Measurements from ENCODE around the gene PPM1J.
A peak's percentile ranks its signal among the peaks of the same experiment; 100 is the strongest.
"Not testable (repeated sequence)": the region's sequence is repeated elsewhere in the genome, so short reads cannot be mapped to it uniquely, and the experiment has no call there.

PPM1J gene

GRCh38 chr1:112715264-112716053 is at the start of gene PPM1J:
Gene PPM1J (minus strand): TSS chr1:112715332. CDS start chr1:112715301, 31 bp downstream.
- peak; percentile 91 for DNase-seq (ENCODE audit: low read depth)

GRCh38 chr1:112762541-112763500 is 47.7 kb upstream of the PPM1J start:
- peak; percentile 50 for DNase-seq (ENCODE audit: low read depth)

GRCh38 chr1:112761714-112762480 is 46.8 kb upstream of the PPM1J start:
- no peak for DNase-seq (ENCODE audit: low read depth)

- no peak for DNase-seq (ENCODE audit: low read depth)
Measured at GRCh38 chr1:112759228-112759627, 44.1 kb upstream of the PPM1J start.

- DNase-seq (ENCODE audit: low read depth), result peak; percentile 34
Measured at GRCh38 chr1:112754116-112754628, 39.0 kb upstream of the PPM1J start.

GRCh38 chr1:112748396-112748795 is 33.3 kb upstream of the PPM1J start:
- no peak for DNase-seq (ENCODE audit: low read depth)

GRCh38 chr1:112744009-112744578 is 29.0 kb upstream of the PPM1J start:
- peak; percentile 65 for DNase-seq (ENCODE audit: low read depth)

GRCh38 chr1:112743174-112744008 is 28.3 kb upstream of the PPM1J start:
- DNase-seq (ENCODE audit: low read depth), result peak; percentile 42

GRCh38 chr1:112737573-112737972 is 22.4 kb upstream of the PPM1J start:
- no peak for DNase-seq (ENCODE audit: low read depth)

- DNase-seq (ENCODE audit: low read depth), result peak; percentile 83
Measured at GRCh38 chr1:112735752-112736151, 20.6 kb upstream of the PPM1J start.

- DNase-seq (ENCODE audit: low read depth), result no peak
Measured at GRCh38 chr1:112731451-112731850, 16.3 kb upstream of the PPM1J start.

- DNase-seq (ENCODE audit: low read depth), result no peak
Measured at GRCh38 chr1:112729909-112730308, 14.8 kb upstream of the PPM1J start.

GRCh38 chr1:112729011-112729410 is 13.9 kb upstream of the PPM1J start:
- not testable (repeated sequence) for DNase-seq (ENCODE audit: low read depth)

- DNase-seq (ENCODE audit: low read depth), result not testable (repeated sequence)
Measured at GRCh38 chr1:112728306-112728971, 13.3 kb upstream of the PPM1J start.

- no peak for DNase-seq (ENCODE audit: low read depth)
Measured at GRCh38 chr1:112727716-112728115, 12.6 kb upstream of the PPM1J start.

GRCh38 chr1:112724240-112724639 is 9.1 kb upstream of the PPM1J start:
- DNase-seq (ENCODE audit: low read depth), result not testable (repeated sequence)

GRCh38 chr1:112723511-112723839 is 8.3 kb upstream of the PPM1J start:
- no peak for DNase-seq (ENCODE audit: low read depth)

GRCh38 chr1:112722601-112723510 is 7.7 kb upstream of the PPM1J start:
- DNase-seq (ENCODE audit: low read depth), result peak; percentile 43

GRCh38 chr1:112721966-112722524 is 6.9 kb upstream of the PPM1J start:
- no peak for DNase-seq (ENCODE audit: low read depth)

All from iris pigment epithelial cell (primary cell).